GM23338 (cell line): ENCODE results near the gene COL2A1.

Experiments used
- CTCF ChIP-seq, 2 experiments: fragments of 200-600 bp in 1 of 2; sonication (generic) in 1 of 2; conservative IDR thresholded peaks; 2 replicates each; pipeline versions ENCODE4 v1.5.1 to v1.6.1; 2016 to 2017; ENCODE audit warnings: antibody characterized with exemption in 2 of 2, low read depth in 2 of 2, mild to moderate bottlenecking in 2 of 2, moderate library complexity in 1 of 2
- EZH2 ChIP-seq: fragments of 200-600 bp; sonication (generic); IDR thresholded peaks from one replicate; pipeline ENCODE4 v1.8.0; 2017; ENCODE audit warnings: antibody characterized with exemption, mild to moderate bottlenecking, low read depth; ENCODE audit not compliant: unreplicated experiment
- EZH2phosphoT487 ChIP-seq: fragments of 200-600 bp; sonication (generic); IDR thresholded peaks from one replicate; pipeline ENCODE4 v1.8.1; 2018; ENCODE audit warnings: antibody characterized with exemption; ENCODE audit not compliant: unreplicated experiment
- TF ChIP-seq, protein P1 (sequence below): IDR thresholded peaks from one replicate; pipeline ENCODE4 v1.6.1; 2018; ENCODE audit warnings: antibody characterized with exemption; ENCODE audit not compliant: unreplicated experiment

DNA sequence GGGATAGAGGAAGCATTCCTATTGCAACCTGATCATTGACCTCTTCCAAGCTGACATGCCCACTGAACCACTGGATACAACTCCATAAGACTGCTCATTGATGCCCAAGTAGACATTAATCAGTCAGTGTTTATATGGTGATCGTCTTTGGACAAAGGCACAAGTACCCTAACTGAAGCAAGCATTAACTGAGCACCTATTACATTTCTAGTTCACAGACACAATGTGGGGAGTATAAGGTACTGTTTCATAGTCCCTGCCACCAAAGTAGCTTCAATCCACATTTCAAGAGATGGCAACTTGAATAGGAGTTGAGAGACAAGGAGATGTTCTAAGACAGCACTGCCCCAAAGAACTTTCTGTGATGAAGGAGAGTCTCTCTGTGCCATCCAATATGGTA lies 10.9 kb upstream of the COL2A1 start:
- TF ChIP-seq EZH2phosphoT487, result no peak
- TF ChIP-seq CTCF (conservative IDR thresholded peaks at IDR 0.05; ENCODE audit: low read depth in 2 of 2), result no peak
- no peak for TF ChIP-seq EZH2
- TF ChIP-seq, protein P1, sequence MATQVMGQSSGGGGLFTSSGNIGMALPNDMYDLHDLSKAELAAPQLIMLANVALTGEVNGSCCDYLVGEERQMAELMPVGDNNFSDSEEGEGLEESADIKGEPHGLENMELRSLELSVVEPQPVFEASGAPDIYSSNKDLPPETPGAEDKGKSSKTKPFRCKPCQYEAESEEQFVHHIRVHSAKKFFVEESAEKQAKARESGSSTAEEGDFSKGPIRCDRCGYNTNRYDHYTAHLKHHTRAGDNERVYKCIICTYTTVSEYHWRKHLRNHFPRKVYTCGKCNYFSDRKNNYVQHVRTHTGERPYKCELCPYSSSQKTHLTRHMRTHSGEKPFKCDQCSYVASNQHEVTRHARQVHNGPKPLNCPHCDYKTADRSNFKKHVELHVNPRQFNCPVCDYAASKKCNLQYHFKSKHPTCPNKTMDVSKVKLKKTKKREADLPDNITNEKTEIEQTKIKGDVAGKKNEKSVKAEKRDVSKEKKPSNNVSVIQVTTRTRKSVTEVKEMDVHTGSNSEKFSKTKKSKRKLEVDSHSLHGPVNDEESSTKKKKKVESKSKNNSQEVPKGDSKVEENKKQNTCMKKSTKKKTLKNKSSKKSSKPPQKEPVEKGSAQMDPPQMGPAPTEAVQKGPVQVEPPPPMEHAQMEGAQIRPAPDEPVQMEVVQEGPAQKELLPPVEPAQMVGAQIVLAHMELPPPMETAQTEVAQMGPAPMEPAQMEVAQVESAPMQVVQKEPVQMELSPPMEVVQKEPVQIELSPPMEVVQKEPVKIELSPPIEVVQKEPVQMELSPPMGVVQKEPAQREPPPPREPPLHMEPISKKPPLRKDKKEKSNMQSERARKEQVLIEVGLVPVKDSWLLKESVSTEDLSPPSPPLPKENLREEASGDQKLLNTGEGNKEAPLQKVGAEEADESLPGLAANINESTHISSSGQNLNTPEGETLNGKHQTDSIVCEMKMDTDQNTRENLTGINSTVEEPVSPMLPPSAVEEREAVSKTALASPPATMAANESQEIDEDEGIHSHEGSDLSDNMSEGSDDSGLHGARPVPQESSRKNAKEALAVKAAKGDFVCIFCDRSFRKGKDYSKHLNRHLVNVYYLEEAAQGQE, result no peak
